ENCODE data around the gene MRPS15.
"Not testable (repeated sequence)": the region's sequence is repeated elsewhere in the genome, so short reads cannot be mapped to it uniquely, and the experiment has no call there.

Gene MRPS15

GRCh38 chr1:36463803-36464604, at the start of gene MRPS15:
Gene MRPS15 (minus strand): TSS chr1:36464384. CDS start chr1:36464275, 109 bp downstream.
- H2AFZ ChIP-seq (ENCODE audit: low read depth, low read length) = peak within 1 kb of the TSS; percentile 95
- no peaks in the 10 kb centered on the region for H3K27me3 ChIP-seq (ENCODE audit: insufficient read depth, low read length, poor library complexity)
- H3K36me3 ChIP-seq (ENCODE audit: insufficient read depth, low read length) = peaks cover 38% of the 10 kb centered on the region
- no peaks in the 10 kb centered on the region for H3K9me3 ChIP-seq (ENCODE audit: insufficient read depth, low read length, severe bottlenecking)
- DNase-seq = peak; percentile 96
- peaks cover 51% of the 10 kb centered on the region for H3K4me1 ChIP-seq (ENCODE audit: insufficient read depth, low read length)
- ATAC-seq (ENCODE audit: insufficient read depth, low read depth) = peak; percentile 95
- H3K9ac ChIP-seq (ENCODE audit: low read depth, low read length) = peak within 1 kb of the TSS; percentile 86
- peak within 1 kb of the TSS; percentile 93 for H3K27ac ChIP-seq (ENCODE audit: low read length)
- peak within 1 kb of the TSS; percentile 99 for H3K4me2 ChIP-seq (ENCODE audit: insufficient read depth, low read length)
- H3K79me2 ChIP-seq (ENCODE audit: insufficient read depth, low read length) = peaks cover 25% of the 10 kb centered on the region
- 0 out of 2 replicates have a peak, but pooled peaks cover 4% of the 10 kb centered on the region for H4K20me1 ChIP-seq (ENCODE audit: insufficient read depth, low read length)
- peak within 1 kb of the TSS; percentile 97 to 98 for H3K4me3 ChIP-seq (ENCODE audit: low read depth in 1 of 2, low read length in 2 of 2)
- TF ChIP-seq CTCF (IDR thresholded peaks at IDR 0.05; ENCODE audit: borderline replicate concordance, extremely low read depth, low read length, poor library complexity, severe bottlenecking) (no peak), EZH2 (IDR thresholded peaks at IDR 0.05; ENCODE audit: borderline replicate concordance, low read depth, low read length, severe bottlenecking) (no peak)

GRCh38 chr1:36512842-36513241, 48.7 kb upstream of the MRPS15 start:
- Histone ChIP-seq H3K27me3 (ENCODE audit: insufficient read depth, low read length, poor library complexity) (peaks cover 3% of the 10 kb centered on the region), H3K27ac (ENCODE audit: low read length) (no peak overlapping the region), H3K4me3 (ENCODE audit: low read depth in 1 of 2, low read length in 2 of 2) (no peak overlapping the region), H4K20me1 (ENCODE audit: insufficient read depth, low read length) (peaks cover 4% of the 10 kb centered on the region; the same call in 1 of the 2 replicates), H3K79me2 (ENCODE audit: insufficient read depth, low read length) (no peaks in the 10 kb centered on the region), H3K4me1 (ENCODE audit: insufficient read depth, low read length) (no peaks in the 10 kb centered on the region), H3K9me3 (ENCODE audit: insufficient read depth, low read length, severe bottlenecking) (no peaks in the 10 kb centered on the region), H3K9ac (ENCODE audit: low read depth, low read length) (no peak overlapping the region), H3K4me2 (ENCODE audit: insufficient read depth, low read length) (no peak overlapping the region), H2AFZ (ENCODE audit: low read depth, low read length) (no peak overlapping the region), H3K36me3 (ENCODE audit: insufficient read depth, low read length) (no peaks in the 10 kb centered on the region)
- no peak for TF ChIP-seq CTCF (IDR thresholded peaks at IDR 0.05; ENCODE audit: borderline replicate concordance, extremely low read depth, low read length, poor library complexity, severe bottlenecking)
- no peak for TF ChIP-seq EZH2 (IDR thresholded peaks at IDR 0.05; ENCODE audit: borderline replicate concordance, low read depth, low read length, severe bottlenecking)
- DNase-seq (no peak), ATAC-seq (ENCODE audit: insufficient read depth, low read depth) (no peak)

GRCh38 chr1:36511804-36512798, 47.9 kb upstream of the MRPS15 start:
- TF ChIP-seq CTCF (IDR thresholded peaks at IDR 0.05; ENCODE audit: borderline replicate concordance, extremely low read depth, low read length, poor library complexity, severe bottlenecking) = no peak
- no peak for TF ChIP-seq EZH2 (IDR thresholded peaks at IDR 0.05; ENCODE audit: borderline replicate concordance, low read depth, low read length, severe bottlenecking)
- no peak overlapping the region for H3K9ac ChIP-seq (ENCODE audit: low read depth, low read length)
- no peak overlapping the region for H3K4me3 ChIP-seq (ENCODE audit: low read depth in 1 of 2, low read length in 2 of 2)
- ATAC-seq (ENCODE audit: insufficient read depth, low read depth) (no peak), DNase-seq (no peak)
- peaks cover 3% of the 10 kb centered on the region for H3K27me3 ChIP-seq (ENCODE audit: insufficient read depth, low read length, poor library complexity)
- H3K4me1 ChIP-seq (ENCODE audit: insufficient read depth, low read length) = no peaks in the 10 kb centered on the region
- H3K36me3 ChIP-seq (ENCODE audit: insufficient read depth, low read length) = no peaks in the 10 kb centered on the region
- no peaks in the 10 kb centered on the region for H3K9me3 ChIP-seq (ENCODE audit: insufficient read depth, low read length, severe bottlenecking)
- no peaks in the 10 kb centered on the region for H3K79me2 ChIP-seq (ENCODE audit: insufficient read depth, low read length)
- H3K4me2 ChIP-seq (ENCODE audit: insufficient read depth, low read length) = no peak overlapping the region
- H2AFZ ChIP-seq (ENCODE audit: low read depth, low read length) = no peak overlapping the region
- H3K27ac ChIP-seq (ENCODE audit: low read length) = no peak overlapping the region
- peaks cover 4% of the 10 kb centered on the region; the same call in 1 of the 2 replicates for H4K20me1 ChIP-seq (ENCODE audit: insufficient read depth, low read length)

GRCh38 chr1:36511220-36511619, 47.0 kb upstream of the MRPS15 start:
- not testable (repeated sequence) for H3K27me3 ChIP-seq (ENCODE audit: insufficient read depth, low read length, poor library complexity); H4K20me1 ChIP-seq (ENCODE audit: insufficient read depth, low read length); H3K4me2 ChIP-seq (ENCODE audit: insufficient read depth, low read length); H3K4me1 ChIP-seq (ENCODE audit: insufficient read depth, low read length); H2AFZ ChIP-seq (ENCODE audit: low read depth, low read length); H3K36me3 ChIP-seq (ENCODE audit: insufficient read depth, low read length); H3K79me2 ChIP-seq (ENCODE audit: insufficient read depth, low read length); H3K9ac ChIP-seq (ENCODE audit: low read depth, low read length); H3K27ac ChIP-seq (ENCODE audit: low read length); ATAC-seq (ENCODE audit: insufficient read depth, low read depth); DNase-seq; H3K4me3 ChIP-seq (ENCODE audit: low read depth in 1 of 2, low read length in 2 of 2); H3K9me3 ChIP-seq (ENCODE audit: insufficient read depth, low read length, severe bottlenecking)

All from DND-41 (cell line).